Heart right ventricle (tissue), 16 donors: ENCODE results near the gene PLTP. TPM values are rescaled to one million over a fixed set of nuclear protein-coding genes. Genes with fewer than 3 reads are reported as not detected.

ENCODE experiments used
- ATAC-seq, 8 donors: fragments of 200-7000 bp; cut with Tn5 transposase; one replicate each; pipeline ENCODE4 v1.9.1; 2020; ENCODE audit warnings: mild to moderate bottlenecking in 8 of 8, moderate library complexity in 8 of 8, moderate number of reproducible peaks in 1 of 8
- DNase-seq, 2 donors: peaks; one replicate each; pipeline ENCODE4 v3.0.0-alpha.2; 2020
- H3K27ac ChIP-seq, 10 donors: fragments of 200-600 bp; sonication (generic) in 2 of 10; one replicate each; pipeline versions ENCODE4 v1.5.0 to v1.8.0; 2020 to 2022; ENCODE audit warnings: mild to moderate bottlenecking in 3 of 10
- H3K27me3 ChIP-seq, 7 donors: fragments of 200-600 bp; one replicate each; pipeline ENCODE4 v1.8.0; 2021 to 2022; ENCODE audit warnings: mild to moderate bottlenecking in 2 of 7
- H3K36me3 ChIP-seq, 9 donors: fragments of 200-600 bp; sonication (generic) in 1 of 9; one replicate each; pipeline versions ENCODE4 v1.5.0 to v1.8.0; 2020 to 2022; ENCODE audit warnings: mild to moderate bottlenecking in 2 of 9
- H3K4me1 ChIP-seq, 9 donors: fragments of 200-600 bp; sonication (generic) in 1 of 9; one replicate each; pipeline versions ENCODE4 v1.5.0 to v1.8.0; 2020 to 2022; ENCODE audit warnings: mild to moderate bottlenecking in 4 of 9
- H3K4me3 ChIP-seq, 10 donors: fragments of 200-600 bp; sonication (generic) in 2 of 10; one replicate each; pipeline versions ENCODE4 v1.5.0 to v1.8.0; 2020 to 2022; ENCODE audit warnings: mild to moderate bottlenecking in 7 of 10, moderate library complexity in 2 of 10
- H3K9me3 ChIP-seq, 11 donors: fragments of 200-600 bp in 10 of 11; sonication (generic) in 2 of 11; one replicate each; pipeline versions ENCODE4 v1.5.0 to v1.8.0; 2013 to 2022; ENCODE audit warnings: mild to moderate bottlenecking in 2 of 11, control low read depth in 1 of 11, moderate library complexity in 1 of 11
- WGBS, 2 donors: extraction: QIAGEN DNeasy Blood & Tissue Kit; methylation state at CpG; one replicate each; pipeline ENCODE4 v1.1.7; 2013; ENCODE audit warnings: inconsistent platforms in 1 of 2; 5-methylcytosine and 5-hydroxymethylcytosine counted together
- intact Hi-C, 10 donors: fragments of 100-400 bp; cut with DNase I; formaldehyde crosslinking; loops; one replicate each; pipeline versions ENCODE4 v1.11.1 to v1.14.2; 2022
- polyA plus RNA-seq, 2 donors: library from polyadenylated mRNA; stranded (reverse); fragments of 200-250 nt; gene quantifications; one replicate each; pipeline ENCODE4 v1.2.3, GENCODE V29; 2013
- total RNA-seq, 10 donors: library from RNA; stranded (reverse); fragmentation: NEBNext Ultra II Directional in 3 of 10; extraction: Animal tissue kit (Norgen Biotek cat#: 25700) in 3 of 10; gene quantifications; one replicate each; pipeline versions ENCODE4 v1.2.1 to v1.2.4, GENCODE V29; 2021 to 2023
- TF ChIP-seq, protein P1 (sequence below), 9 donors: fragments of 200-600 bp; sonication (generic) in 2 of 9; IDR thresholded peaks; one replicate each; pipeline versions ENCODE4 v1.5.0 to v1.8.0; 2021 to 2022; ENCODE audit warnings: antibody characterized with exemption in 9 of 9, mild to moderate bottlenecking in 5 of 9, moderate library complexity in 1 of 9
- donor health status: Arrhythmogenic right ventricular cardiomyopathy.
- donor health status: ischemic (EF 13 %, LVEDD 7.1; RV severe dilation, severe dysfunction).
- donor health status: healthy with polysubstance abuse.
- donor health status: DM: no; HTN: yes; CAD: no.
- donor health status: DM: no; HTN: no; CAD: no.
- donor health status: ischemic (EF 25% LVEDD 6.9; RV normal size, moderate dysfunction).
- donor health status: ischemic (EF 25% LVEDD 5.7; RV mildly dilated, moderate dysfunction).
- donor health status: healthy.
- donor health status: DM: yes; HTN: yes; CAD: no.
- donor health status: Ischemic cardiomyopathy.
- donor health status: ischemic (EF 35%, LVEDD 5.7; RV mildly dilated, moderate dysfunction).
- donor health status: nonischemic (EF 11% LVEDD 7.7; RV severe dilation, severe dysfunction).
- donor health status: DM: yes; HTN: yes; CAD: no.
- donor health status: PGD.
- donor health status: ischemic (EF 29% LVEDD 5.4; RV normal size, mild dysfunction).
- donor health status: nonischemic (EF 23%, LVEDD 6.1; RV moderate dilation, normal function).

PLTP gene
- total and polyA plus RNA-seq, 12 donors: 10.7 to 230 (median 40.4) TPM

DNA sequence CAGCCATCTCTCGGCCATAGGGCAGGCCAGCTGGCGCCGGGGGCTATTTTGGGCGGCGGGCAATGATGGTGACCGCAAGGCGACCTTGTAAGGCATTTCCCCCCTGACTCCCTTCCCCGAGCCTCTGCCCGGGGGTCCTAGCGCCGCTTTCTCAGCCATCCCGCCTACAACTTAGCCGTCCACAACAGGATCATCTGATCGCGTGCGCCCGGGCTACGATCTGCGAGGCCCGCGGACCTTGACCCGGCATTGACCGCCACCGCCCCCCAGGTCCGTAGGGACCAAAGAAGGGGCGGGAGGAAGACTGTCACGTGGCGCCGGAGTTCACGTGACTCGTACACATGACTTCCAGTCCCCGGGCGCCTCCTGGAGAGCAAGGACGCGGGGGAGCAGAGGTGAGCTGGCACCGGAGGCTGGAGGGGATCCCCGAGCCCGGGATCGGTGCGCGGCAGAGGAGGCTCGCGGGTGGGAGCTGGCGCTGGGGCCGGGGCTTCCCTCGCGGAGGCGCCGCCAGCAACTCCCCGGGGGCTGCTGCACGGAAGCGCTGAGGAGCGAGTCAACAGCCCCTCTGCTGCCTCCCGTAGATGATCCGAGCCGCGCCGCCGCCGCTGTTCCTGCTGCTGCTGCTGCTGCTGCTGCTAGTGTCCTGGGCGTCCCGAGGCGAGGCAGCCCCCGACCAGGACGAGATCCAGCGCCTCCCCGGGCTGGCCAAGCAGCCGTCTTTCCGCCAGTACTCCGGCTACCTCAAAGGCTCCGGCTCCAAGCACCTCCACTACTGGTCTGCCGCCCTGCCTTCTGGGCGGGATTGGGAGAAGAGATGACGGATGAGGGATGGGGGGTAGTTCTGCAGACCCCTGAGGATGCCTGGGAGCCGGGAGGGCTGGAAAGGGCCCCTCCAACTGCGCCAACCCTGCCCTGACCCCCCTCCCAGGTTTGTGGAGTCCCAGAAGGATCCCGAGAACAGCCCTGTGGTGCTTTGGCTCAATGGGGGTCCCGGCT is 20.7 kb downstream of the PLTP start, which contains the start of the genes CTSA and NEURL2:
Gene CTSA (plus strand): TSS at position 351 of the 999 bp plus-strand sequence. CDS start 234 bp downstream, at position 585.
Gene NEURL2 (minus strand): TSS at position 224 of the 999 bp plus-strand sequence. CDS start 217 bp downstream, at position 7.
- DNase-seq: peak; percentile 94 to 95
- H3K4me1 ChIP-seq: peaks cover 10 to 47% (median 30%) of the 10 kb centered on the region in 9 donors
- H3K27ac ChIP-seq: peak within 1 kb of the TSS; percentile 78 to 97 (median 92)
- H3K4me3 ChIP-seq: peak within 1 kb of the TSS; percentile 69 to 88 (median 74)
- peak; percentile 88 to 96 (median 92) for ATAC-seq
- H3K36me3 ChIP-seq: peaks cover 0 to 67% (median 32%) of the 10 kb centered on the region in 9 donors
- WGBS, 2 donors: 0 to 1% methylated on average over 75 to 78 of the region's 78 CpGs
- intact Hi-C loops: loop anchor here in 6 of 10 donors (2.0 to 10.0 kb wide), 5 partner anchors 20 to 80 kb away; partner anchors contain the start of gene PCIF1 (in 5 of the 6)
- H3K9me3 ChIP-seq: no peaks in the 10 kb centered on the region
- TF ChIP-seq, protein P1, sequence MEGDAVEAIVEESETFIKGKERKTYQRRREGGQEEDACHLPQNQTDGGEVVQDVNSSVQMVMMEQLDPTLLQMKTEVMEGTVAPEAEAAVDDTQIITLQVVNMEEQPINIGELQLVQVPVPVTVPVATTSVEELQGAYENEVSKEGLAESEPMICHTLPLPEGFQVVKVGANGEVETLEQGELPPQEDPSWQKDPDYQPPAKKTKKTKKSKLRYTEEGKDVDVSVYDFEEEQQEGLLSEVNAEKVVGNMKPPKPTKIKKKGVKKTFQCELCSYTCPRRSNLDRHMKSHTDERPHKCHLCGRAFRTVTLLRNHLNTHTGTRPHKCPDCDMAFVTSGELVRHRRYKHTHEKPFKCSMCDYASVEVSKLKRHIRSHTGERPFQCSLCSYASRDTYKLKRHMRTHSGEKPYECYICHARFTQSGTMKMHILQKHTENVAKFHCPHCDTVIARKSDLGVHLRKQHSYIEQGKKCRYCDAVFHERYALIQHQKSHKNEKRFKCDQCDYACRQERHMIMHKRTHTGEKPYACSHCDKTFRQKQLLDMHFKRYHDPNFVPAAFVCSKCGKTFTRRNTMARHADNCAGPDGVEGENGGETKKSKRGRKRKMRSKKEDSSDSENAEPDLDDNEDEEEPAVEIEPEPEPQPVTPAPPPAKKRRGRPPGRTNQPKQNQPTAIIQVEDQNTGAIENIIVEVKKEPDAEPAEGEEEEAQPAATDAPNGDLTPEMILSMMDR (IDR thresholded peaks at IDR 0.05): peak in 2 of 9 donors; percentile 11 to 21
- H3K27me3 ChIP-seq: no peaks in the 10 kb centered on the region

DNA sequence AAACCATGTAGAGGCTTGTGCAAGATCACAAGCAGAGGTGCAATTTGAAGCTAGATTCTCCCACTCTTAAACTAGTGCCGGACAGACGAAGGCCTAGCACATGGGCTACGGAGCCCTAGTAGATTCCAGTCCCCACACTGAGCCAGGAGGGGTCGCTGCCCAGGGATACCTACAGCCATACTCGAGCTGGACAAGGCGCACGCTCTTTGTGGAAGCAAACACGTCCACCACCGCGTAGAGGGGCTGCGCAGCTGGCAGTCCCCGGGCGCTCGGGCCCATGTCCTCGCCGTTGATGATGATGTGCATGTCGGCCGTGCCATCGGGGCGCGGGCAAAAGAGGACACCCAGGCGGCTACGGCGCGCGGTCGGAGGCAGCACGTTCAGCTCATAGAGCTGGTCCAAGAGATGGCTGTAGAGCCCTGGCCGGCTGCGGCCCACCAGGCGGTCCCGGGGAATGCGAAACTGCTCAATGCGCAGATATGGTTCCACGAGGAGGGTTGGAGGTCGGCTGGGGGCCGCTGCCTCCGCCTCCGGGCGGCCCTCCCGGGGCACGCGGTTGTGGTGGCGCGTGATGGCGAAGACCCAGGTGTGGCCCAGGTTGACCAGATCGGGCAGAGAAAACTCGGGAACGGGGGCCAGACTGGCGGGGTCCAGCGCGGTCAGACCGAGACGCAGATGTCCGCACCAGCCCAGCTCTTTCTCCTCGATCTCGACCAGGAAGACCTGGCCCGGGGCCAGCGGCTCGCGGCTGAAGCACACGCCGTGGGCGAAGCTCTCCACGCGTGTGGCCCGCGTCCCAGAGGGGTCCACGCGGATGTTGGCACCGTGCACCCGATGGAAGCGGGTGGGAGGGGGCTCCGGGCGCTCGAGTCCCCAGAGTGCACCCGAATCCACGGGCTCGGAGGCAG is 21.6 kb downstream of the PLTP start:
- intact Hi-C loops: loop anchor here in 6 of 10 donors (2.0 to 10.0 kb wide), 5 partner anchors 20 to 80 kb away; partner anchors contain the start of gene PCIF1 (in 5 of the 6)
- TF ChIP-seq, protein P1 (IDR thresholded peaks at IDR 0.05): peak; percentile 50 to 86 (median 72)
- Histone ChIP-seq H3K27ac (peak overlapping the region; percentile 78 to 97 (median 92)), H3K4me3 (peak overlapping the region; percentile 69 to 88 (median 74)), H3K4me1 (peaks cover 10 to 49% (median 30%) of the 10 kb centered on the region in 9 donors), H3K9me3 (no peaks in the 10 kb centered on the region), H3K27me3 (no peaks in the 10 kb centered on the region), H3K36me3 (peaks cover 0 to 67% (median 24%) of the 10 kb centered on the region in 9 donors)
- DNase-seq (peak; percentile 81 to 87), ATAC-seq (peak; percentile 73 to 88 (median 82))
- 1% methylated on average over 79 of the region's 79 CpGs for WGBS, 2 donors

DNA sequence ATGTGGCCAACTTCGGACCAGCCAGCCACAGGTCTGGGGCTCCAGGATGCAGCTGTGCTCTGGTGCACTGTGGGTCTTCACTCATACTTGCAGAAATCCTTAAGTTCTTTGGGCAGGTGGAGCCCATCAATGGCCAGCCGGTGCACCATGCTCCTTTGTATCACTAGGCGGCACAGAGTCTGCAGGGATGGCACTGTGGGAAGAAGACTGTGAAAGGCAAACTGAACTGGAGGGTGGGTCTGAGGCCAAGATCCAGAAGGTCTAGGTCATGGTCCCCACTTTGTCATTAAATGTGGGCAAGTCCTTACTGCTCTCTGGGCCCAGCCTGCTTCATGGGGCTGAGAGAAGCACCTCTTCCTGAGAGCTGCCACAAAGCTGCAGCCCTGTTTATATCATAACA is 23.3 kb downstream of the PLTP start:
- H3K27ac ChIP-seq: no peak overlapping the region
- H3K27me3 ChIP-seq: no peaks in the 10 kb centered on the region
- TF ChIP-seq, protein P1 (IDR thresholded peaks at IDR 0.05): no peak
- no peak for DNase-seq
- no peak overlapping the region for H3K4me3 ChIP-seq
- H3K9me3 ChIP-seq: no peaks in the 10 kb centered on the region
- WGBS, 2 donors: 81 to 88% methylated on average over 3 of the region's 3 CpGs
- H3K36me3 ChIP-seq: peaks cover 0 to 67% (median 9%) of the 10 kb centered on the region in 9 donors
- intact Hi-C loops: loop anchor here in 3 of 10 donors (10.0 kb wide), 3 partner anchors 54 to 76 kb away; partner anchors contain the start of gene SNX21 (in 1 of the 3)
- H3K4me1 ChIP-seq: peaks cover 10 to 58% (median 36%) of the 10 kb centered on the region in 9 donors
- ATAC-seq: no peak
